Cardiac muscle cell (in vitro differentiated cells and primary cell): ENCODE measurements around the gene LSM14A. TPM values are rescaled to one million over a fixed set of nuclear protein-coding genes. Genes with fewer than 3 reads are reported as not detected.
A peak's percentile ranks its signal among the peaks of the same experiment; 100 is the strongest.
"Not testable (repeated sequence)": the region's sequence is repeated elsewhere in the genome, so short reads cannot be mapped to it uniquely, and the experiment has no call there.

Experiments used
- DNase-seq, 2 donors: peaks; one replicate each; pipeline versions ENCODE4 v3.0.0 to v3.0.0-alpha.2; 2010 to 2017; ENCODE audit warnings: low read depth in 1 of 2, low spot score in 1 of 2
- H3K27ac ChIP-seq: fragments of 200-600 bp; sonication (generic); 2 replicates; pipeline ENCODE4 v1.5.1; 2016
- H3K27me3 ChIP-seq: fragments of 200-600 bp; sonication (generic); 2 replicates; pipeline ENCODE4 v1.6.0; 2016; ENCODE audit warnings: control low read depth
- H3K36me3 ChIP-seq: fragments of 200-600 bp; sonication (generic); 2 replicates; pipeline ENCODE4 v1.5.1; 2016; ENCODE audit warnings: control low read depth
- H3K4me1 ChIP-seq: fragments of 200-600 bp; sonication (generic); 2 replicates; pipeline ENCODE4 v1.8.1; 2017; ENCODE audit warnings: low read depth, mild to moderate bottlenecking, mixed run types
- H3K4me3 ChIP-seq: fragments of 200-600 bp; sonication (generic); 2 replicates; pipeline ENCODE4 v1.5.1; 2016; ENCODE audit warnings: mild to moderate bottlenecking
- H3K9me3 ChIP-seq: fragments of 200-600 bp; sonication (generic); 2 replicates; pipeline ENCODE4 v1.5.1; 2017; ENCODE audit warnings: low read depth, mild to moderate bottlenecking, control low read depth
- CTCF ChIP-seq: IDR thresholded peaks from 2 replicates; pipeline ENCODE4 v1.5.1; 2012; ENCODE audit warnings: low read depth, mild to moderate bottlenecking, low read length
- polyA plus RNA-seq: library from polyadenylated mRNA; unstranded; fragments of >200 nt; fragmentation: Nextera tagmentation; extraction: Ambion mirVana; gene quantifications from 2 replicates; pipeline ENCODE4 v1.2.1, GENCODE V29; 2016
- total RNA-seq: library from RNA; depleted of rRNA; stranded (reverse); fragments of >200 nt; gene quantifications from 2 replicates; pipeline ENCODE4 v1.2.3, GENCODE V29; 2016

Gene LSM14A
- total and polyA plus RNA-seq, 2 experiments from 2014 or later, result 88.5 to 203 TPM

- no peak for TF ChIP-seq CTCF
- H3K27ac ChIP-seq, result no peak overlapping the region
- DNase-seq, result peak in 1 of 2 donors; percentile 52
- H3K4me3 ChIP-seq, result no peak overlapping the region
- H3K36me3 ChIP-seq, result no peaks in the 10 kb centered on the region
- H3K9me3 ChIP-seq, result no peaks in the 10 kb centered on the region
- H3K4me1 ChIP-seq, result peaks cover 3% of the 10 kb centered on the region
- no peaks in the 10 kb centered on the region for H3K27me3 ChIP-seq
These were observed 74.0 kb downstream of the LSM14A start for GRCh38 chr19:34246340-34246739.

GRCh38 chr19:34248941-34249340 lies 76.6 kb downstream of the LSM14A start:
- TF ChIP-seq CTCF, result no peak
- DNase-seq, result no peak
- no peaks in the 10 kb centered on the region for H3K4me1 ChIP-seq

GRCh38 chr19:34253167-34253566 lies 80.9 kb downstream of the LSM14A start:
- H3K4me1 ChIP-seq, H3K4me3 ChIP-seq, H3K9me3 ChIP-seq, H3K36me3 ChIP-seq, H3K27ac ChIP-seq, DNase-seq, H3K27me3 ChIP-seq: not testable (repeated sequence)

More at GRCh38 chr19:34248941-34249340, 76.6 kb downstream of the LSM14A start:
- H3K27ac ChIP-seq, result no peak overlapping the region
- H3K36me3 ChIP-seq, result no peaks in the 10 kb centered on the region
- no peaks in the 10 kb centered on the region for H3K27me3 ChIP-seq
- no peaks in the 10 kb centered on the region for H3K9me3 ChIP-seq
- H3K4me3 ChIP-seq, result no peak overlapping the region

DNA sequence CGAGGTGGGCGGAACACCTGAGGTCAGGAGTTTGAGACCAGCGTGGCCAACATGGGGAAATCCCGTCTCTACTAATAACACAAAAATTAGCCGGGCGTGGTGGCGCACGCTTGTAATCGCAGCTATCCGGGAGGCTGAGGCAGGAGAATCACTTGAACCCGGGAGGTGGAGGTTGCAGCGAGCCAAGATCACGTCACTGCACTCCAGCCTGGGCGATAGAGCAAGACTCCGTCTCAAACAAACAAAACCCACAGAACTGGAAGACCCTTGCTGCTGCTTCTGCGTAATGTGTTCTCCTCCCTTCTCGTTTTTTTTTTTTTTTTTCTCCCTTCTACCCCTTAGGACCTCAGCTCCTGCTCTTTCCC lies 81.4 kb downstream of the LSM14A start:
- not testable (repeated sequence) for H3K4me1 ChIP-seq
- peak overlapping the region; percentile 83 for H3K27ac ChIP-seq

GRCh38 chr19:34254046-34254697 lies 81.9 kb downstream of the LSM14A start, which contains the start of gene GARRE1:
TSS of gene GARRE1 (plus strand) at chr19:34254554. CDS start at chr19:34300474, 45,920 bp downstream.
- Histone ChIP-seq H3K4me3 (peak within 1 kb of the TSS; percentile 76), H3K9me3 (no peaks in the 10 kb centered on the region), H3K36me3 (no peaks in the 10 kb centered on the region), H3K4me1 (peaks cover 5% of the 10 kb centered on the region), H3K27me3 (no peaks in the 10 kb centered on the region), H3K27ac (peak within 1 kb of the TSS; percentile 92)
- no peak for TF ChIP-seq CTCF
- DNase-seq, result peak; percentile 70 to 93

More for the DNA sequence above, 81.4 kb downstream of the LSM14A start:
- not testable (repeated sequence) for H3K9me3 ChIP-seq, DNase-seq, H3K36me3 ChIP-seq, H3K27me3 ChIP-seq
- H3K4me3 ChIP-seq, result peak overlapping the region; percentile 76

GRCh38 chr19:34254698-34255432 lies 82.6 kb downstream of the LSM14A start:
- Histone ChIP-seq H3K27ac (peak overlapping the region; percentile 92), H3K9me3 (no peaks in the 10 kb centered on the region), H3K4me3 (peak overlapping the region; percentile 71), H3K36me3 (no peaks in the 10 kb centered on the region), H3K4me1 (peaks cover 5% of the 10 kb centered on the region), H3K27me3 (no peaks in the 10 kb centered on the region)
- TF ChIP-seq CTCF, result no peak
- DNase-seq, result peak; percentile 46 to 70
